ENCODE results near the gene ESRP2. TPM values are rescaled to one million over a fixed set of nuclear protein-coding genes. Genes with fewer than 3 reads are reported as not detected.
A peak's percentile ranks its signal among the peaks of the same experiment; 100 is the strongest.

Gene ESRP2
- 82.1 TPM for total RNA-seq

GRCh38 chr16:68235887-68236136 is at the start of gene ESRP2:
ESRP2 (minus strand) TSS chr16:68236127; CDS start chr16:68236045, 82 bp downstream.
- no peak for ATAC-seq

GRCh38 chr16:68285683-68286082 is 49.8 kb upstream of the ESRP2 start:
- no peak for ATAC-seq

DNA sequence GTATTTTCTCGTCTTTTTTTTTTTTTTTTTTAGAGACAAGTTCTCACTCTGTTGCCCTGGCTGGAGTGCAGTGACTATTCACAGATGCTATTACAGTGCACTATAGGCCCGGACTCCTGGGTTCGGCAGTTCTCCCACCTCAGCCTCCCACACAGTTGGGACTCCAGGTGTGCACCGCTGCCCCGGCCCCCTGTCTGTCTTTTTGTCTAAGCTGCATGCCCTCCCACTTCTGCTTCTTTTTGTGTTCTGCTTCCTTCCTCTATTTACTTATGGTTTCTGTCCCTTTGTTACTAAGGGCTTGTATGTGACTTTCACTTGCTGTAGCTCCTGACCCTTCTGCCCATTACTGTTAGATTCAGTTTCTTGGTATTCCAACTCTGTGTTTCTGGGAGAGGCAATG is 48.9 kb upstream of the ESRP2 start:
- peak; percentile 28 for ATAC-seq

DNA sequence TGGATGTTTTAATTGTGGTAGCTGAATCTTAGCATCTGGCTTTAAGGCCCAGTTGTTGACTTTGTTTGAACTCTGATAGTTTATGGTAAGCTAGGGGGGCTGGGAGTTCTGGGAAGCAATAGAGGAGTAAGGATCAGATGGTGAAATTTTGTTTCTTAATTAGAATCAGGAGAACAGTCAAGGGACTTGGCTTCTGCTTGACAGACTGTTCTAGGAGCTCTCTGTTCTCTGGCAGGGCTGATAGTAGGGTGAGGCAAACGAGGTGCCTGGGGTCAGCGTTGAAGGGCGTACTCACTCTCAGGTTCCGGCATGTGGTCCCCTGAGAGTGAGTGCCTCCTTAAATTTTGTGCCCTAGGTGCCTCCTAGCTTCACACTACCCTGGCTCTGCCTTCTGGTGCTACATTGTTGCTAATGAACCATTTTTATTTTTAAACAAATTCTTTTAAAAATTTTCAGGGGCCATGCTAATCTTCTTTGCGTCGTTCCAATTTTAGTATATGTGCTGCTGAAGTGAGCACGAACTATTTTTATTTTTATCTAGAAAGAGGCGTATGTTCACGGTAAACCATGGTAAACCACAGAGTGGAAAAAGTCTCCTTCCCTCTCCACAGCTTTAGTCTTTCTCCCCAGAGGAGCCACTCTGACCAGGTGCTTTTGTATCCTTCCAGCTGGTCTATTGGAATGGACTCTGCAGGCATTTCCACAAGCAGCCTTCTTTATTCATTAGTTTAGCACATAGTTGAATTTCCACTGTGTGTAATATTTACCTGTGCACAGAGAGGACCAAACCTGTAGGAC is 48.1 kb upstream of the ESRP2 start:
- ATAC-seq, result no peak

DNA sequence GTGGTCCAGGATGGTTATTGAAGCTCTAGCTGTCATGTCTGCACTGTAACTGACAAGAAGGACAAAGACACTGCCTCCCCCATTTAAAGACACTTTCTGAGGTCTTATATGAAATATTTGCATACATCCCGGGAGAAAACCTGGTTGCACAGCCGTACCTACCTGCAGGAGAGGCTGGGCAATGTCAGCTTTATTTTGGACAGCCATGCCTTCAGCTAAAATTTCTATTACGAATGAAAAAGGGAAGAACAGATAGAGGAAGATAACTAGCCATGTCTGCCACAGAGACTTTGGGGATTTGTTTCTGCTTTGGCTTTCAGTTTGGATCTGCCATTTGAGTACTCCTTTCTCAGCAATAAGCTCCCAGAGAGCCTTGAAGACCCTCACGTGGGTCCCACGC is 47.4 kb upstream of the ESRP2 start:
- no peak for ATAC-seq

GRCh38 chr16:68282064-68282452 is 46.1 kb upstream of the ESRP2 start:
- ATAC-seq, result no peak

DNA sequence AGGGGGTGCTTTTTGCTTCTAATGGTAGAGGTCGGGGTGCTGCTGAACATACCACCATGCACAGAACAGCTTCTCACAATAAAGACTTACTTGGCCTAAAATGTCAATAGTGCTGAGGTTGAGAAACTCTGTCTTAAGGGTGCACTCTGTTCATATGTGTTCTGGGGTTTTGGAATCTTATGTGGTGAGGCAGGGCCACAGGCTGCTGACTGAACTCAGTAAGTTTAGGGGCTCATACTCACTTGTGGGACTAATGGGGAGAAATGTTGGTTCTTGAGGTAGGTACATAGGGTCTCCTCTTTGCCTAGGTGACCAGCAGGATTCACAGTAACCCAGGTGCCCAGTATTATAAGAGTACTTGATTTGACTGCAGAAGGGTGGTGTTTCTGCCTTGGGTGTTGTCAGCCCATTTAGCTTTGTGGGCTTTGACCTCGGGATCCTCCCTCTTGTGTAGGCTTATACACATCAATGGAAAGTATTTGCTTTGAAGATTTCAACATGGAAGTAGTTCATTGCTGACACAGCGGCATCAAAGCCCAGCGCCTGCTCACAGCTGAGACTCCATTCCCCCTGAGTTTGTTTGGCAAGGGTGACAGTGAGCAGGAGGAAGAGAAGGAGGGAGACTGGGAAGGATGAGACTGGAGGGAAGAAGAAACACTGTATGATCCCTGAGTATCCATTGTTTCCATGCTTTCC is 45.6 kb upstream of the ESRP2 start:
- no peak for ATAC-seq

DNA sequence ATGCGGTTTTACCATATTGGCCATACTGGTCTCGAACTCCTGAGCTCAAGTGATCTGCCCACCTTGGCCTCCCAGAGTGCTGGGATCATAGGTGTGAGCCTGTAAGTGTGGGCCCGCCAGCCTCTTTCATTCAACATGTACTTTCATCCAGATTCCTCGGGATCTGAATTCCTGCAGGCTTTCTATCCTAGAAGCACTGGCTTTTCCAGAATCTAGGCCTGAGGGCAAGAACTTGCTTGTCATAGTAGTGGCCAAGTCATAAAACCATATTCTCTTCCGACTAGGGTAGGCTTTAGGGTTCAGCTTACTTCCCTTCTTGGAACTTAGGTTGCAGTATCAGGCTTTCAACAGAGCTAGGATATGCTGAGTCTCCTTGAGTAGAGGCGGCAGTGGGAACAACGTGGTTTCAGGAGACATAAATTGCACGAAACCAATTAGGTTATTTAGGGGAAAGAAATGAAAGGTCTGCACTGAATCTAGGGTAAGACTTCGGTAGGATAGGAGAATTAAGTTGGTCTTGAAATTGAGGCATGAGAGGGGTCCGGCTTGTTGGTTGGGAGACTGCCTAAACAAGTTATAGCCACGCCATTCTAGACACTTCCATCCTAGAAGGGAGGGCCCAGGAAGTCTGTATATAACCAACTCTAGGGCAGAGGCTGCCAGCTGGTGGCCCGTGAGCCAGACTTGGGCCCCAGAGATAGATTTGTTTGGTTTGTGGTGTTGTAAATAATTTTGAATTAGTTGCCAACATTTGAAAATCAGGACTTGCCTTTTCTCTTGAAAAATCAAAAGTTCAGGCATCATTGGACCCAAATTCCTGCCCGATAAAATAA is 44.0 kb upstream of the ESRP2 start:
- ATAC-seq, result no peak

DNA sequence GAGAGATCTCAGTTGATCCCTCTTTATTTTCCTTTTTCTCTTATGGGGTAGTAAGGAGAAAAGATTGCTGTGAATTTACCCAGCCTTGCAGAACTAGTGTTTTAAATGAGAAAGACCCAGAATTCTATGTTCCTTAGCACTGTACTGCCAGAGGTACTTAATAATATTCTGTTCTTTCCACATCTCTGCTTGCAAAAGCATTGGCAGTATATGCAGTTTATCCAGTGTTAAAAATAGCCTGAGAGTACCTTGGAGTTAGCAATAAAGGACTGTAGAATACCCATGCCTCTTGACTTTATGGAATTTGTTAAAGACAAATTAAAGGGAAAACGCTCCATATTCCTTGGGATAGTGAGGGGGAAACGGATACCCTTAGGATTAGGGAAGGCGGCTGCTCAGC is 40.3 kb upstream of the ESRP2 start:
- ATAC-seq, result no peak

DNA sequence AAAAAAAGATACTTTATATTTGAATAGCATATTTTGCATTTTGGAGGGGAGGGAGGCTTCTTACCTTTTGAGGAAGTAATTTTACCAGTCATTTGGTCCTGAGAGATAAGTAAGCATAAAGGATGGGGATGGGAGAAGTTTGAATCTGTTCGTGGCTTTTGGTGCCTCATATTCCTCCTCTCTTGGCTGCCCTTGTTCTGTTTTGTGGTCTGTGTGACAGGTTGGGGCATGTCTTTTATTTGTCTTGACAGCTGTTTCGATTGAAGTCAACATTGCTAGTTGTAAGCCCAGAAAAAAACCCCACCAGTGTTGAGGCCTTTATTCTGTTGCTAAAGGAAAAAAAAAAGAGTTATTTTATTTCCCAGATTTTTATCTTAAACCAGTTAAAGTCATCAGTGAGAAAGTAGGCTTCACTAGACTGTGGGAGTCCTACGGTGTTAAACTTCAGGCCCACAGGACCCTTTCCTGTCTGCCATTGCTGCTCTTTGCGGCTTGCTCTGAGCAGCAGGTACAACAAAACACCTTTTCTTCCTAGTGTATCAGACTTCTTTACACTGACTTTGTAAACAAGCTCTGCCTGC is 39.8 kb upstream of the ESRP2 start:
- no peak for ATAC-seq

DNA sequence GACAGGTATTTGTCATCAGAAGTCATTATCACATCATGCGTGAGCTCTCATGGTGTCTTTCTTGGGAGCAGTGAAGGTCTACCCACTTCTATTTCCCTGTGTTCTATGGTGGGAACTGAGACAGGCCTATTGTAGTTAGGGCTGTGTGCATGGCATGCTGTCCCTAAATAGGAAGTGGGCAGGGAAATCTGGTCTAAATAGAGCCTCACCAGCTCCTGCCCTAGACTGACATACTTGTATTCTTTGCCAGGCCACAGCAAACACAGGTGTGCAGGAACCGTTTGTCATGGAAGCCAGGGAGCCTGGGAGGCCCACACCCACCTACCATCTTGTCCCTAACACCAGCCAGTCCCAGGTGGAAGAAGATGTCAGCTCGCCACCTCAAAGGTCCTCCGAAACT is 38.5 kb upstream of the ESRP2 start:
- no peak for ATAC-seq

DNA sequence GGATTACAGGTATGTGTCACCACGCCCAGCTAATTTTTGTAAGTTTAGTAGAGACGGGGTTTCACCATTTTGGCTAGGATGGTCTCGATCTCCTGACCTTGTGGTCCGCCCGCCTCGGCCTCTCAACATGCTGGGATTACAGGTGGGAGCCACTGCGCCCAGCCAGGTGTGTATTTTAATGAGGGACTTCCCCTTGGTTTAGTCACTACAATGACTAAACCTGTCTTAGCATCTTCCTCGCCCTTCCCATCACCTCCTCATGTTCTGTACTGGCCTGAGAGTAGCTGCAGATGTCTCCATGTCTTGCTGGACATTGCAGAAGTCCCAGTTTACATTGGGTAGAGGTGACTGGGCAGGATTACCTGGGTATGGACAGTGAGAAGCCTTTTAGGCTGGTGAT is 38.0 kb upstream of the ESRP2 start:
- ATAC-seq, result peak; percentile 72

DNA sequence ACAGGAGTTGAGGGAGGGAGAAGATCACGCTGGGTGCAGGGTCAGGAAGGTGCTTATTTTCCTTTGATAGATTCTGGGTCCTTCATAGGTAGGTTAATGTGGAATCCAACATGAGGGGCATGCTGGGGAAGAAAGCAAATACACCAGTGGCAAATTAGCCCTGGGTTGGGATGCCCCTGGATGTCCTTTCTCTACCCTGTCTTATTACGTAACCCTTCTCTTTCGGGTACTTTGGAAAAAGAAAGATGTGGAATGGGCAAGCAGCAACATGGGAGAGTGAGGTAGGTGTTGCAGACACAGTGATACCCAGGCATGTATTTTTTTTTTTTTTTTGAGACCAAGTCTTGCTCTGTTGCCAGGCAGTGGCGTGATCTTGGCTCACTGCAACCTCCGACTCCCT is 37.5 kb upstream of the ESRP2 start:
- no peak for ATAC-seq

DNA sequence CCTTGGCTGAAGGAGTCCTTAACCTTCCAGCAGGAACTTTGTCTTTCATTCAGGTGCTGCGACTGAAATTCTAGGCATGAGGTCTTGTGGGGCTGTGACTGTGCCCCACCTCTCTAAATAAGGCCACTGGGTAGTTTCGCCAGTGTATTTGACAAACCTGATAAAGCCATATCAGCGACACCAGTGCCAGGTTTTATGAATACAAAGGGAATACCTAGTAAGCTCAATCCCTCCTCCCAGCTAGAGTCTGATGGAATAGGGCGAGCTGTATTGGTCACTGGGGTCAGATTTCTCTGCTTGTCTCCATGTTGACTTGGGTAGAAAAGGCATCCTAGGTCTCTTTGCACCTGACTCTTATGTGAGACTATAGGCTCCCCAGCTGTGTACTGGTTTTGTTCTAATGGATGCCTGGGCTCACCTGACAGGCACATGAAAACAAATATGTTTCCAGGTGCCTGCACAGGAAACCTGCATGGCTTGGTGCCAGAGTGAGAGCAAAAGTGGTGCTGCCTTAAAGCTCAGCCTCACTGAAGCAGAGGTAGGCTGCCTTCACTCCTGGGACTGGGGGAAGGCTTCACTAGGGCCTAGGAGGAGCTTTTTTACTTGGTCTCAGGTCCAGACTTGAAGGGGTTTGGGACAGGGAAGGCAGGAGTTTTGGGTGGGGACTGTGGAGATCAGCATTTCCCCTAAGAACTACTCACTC is 36.7 kb upstream of the ESRP2 start:
- ATAC-seq, result no peak

GRCh38 chr16:68270353-68270752 is 34.4 kb upstream of the ESRP2 start:
- no peak for ATAC-seq

DNA sequence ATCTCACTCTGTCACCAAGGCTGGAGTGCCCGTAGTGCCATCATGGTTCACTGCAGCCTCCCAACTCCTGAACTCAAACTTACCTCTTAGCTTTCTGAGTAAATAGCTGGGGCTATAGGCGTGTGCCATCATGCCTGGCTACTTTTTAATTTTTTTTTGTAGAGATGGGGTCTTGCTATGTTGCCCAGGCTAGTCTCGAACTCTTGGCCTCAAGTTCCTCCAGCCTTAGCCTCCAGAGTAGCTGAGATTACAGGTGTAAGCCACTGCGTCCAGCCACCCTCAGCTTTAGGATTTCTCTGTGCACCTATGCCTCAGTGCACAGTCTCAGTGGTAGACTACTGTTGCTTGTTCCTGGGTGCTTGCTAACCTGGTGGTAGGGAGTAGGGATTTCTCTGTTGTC is 33.9 kb upstream of the ESRP2 start:
- no peak for ATAC-seq

DNA sequence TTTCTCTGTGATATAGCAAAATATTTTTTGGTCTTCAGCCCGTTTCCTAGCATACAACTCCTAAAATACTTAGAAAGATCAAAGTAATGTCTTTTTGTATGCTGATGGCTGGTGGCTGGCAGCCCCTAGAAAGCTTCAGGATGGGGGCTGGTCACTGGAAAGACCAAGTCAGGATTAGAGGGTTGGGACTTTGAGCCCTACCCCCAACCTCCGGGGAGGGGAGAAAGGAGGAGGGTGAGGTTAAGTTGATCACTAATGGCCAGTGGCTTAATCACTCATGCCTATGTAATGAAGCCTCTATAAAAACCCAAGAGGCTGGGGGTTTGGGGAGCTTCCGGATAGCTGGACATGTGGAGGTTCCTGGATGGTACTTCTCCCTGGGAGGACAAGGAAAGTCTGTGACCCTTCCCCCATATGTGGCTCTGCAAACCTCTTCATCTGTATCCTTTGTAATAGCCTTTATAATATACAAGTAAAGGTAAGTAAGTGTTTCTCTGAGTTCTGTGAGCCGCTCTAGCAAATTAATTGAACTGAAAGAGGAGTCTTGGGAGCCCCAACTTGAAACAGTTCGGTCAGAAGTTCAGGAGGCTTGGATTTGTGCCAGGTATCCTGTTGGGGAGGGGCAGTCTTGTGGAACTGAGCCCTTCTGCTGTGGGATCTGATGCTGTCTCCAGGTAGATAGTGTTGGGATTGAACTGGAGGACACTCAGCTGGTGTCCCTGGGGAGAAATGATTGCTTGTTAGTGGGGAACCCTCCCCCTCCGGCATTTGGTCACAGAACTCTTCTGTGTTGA is 31.9 kb upstream of the ESRP2 start:
- ATAC-seq, result no peak

DNA sequence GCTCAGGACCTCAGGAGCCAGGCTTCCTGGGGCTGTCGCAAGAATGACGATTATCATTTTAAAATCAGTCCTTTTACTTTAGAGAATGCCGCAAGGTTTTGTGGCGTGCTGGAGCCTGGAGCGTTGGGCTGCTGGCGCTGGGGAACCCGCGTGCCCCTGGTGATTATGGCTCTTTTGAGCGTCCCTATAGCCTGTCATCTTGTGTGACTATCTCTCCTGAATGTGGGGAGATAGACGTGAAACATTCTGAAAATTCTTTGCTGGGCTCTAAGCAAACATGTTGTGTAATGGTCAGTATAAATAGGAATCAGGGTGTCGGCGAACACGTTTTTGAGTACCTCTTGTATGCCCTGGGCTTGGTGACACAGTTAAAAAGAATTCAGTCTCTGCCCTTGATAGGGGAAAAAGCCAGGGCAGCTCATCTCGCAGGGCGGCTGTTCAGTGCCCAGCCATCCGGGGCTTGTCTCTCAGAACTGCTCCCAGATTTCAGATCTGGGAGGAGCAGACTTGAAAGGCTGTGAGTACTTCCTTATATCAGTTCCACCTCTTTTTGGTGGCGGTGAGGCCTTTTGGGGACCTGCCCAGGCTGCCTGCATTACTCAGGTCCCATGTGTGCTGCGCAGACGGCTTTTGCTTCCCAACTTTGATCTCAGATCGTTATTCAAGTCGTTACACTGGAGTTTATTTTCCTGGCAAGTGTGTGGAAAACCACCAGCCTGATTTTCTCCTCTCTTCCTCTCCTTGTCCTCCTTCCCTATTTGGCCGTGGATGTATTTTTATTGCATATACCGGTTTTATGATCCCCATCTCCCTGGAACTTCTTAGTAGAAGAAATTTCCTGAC is 29.4 kb upstream of the ESRP2 start:
- peak; percentile 69 for ATAC-seq

GRCh38 chr16:68264128-68265077 is 28.5 kb upstream of the ESRP2 start, which contains the start of gene SLC7A6:
SLC7A6 (plus strand) TSS chr16:68264526; CDS start chr16:68274727, 10,201 bp downstream.
- ATAC-seq, result peak; percentile 74

Data from esophagus mucosa (tissue), 1 donor.